ENCODE measurements around the gene MYBL2. TPM values are rescaled to one million over a fixed set of nuclear protein-coding genes. Genes with fewer than 3 reads are reported as not detected.

The MYBL2 gene
- total and polyA plus RNA-seq, 8 donors: 4.7 to 14.5 (median 5.7) TPM

GRCh38 chr20:43658723-43659419 is 8.0 kb upstream of the MYBL2 start:
- Histone ChIP-seq H3K4me3 (no peak overlapping the region), H3K27ac (no peak overlapping the region), H3K36me3 (no peaks in the 10 kb centered on the region), H3K27me3 (no peaks in the 10 kb centered on the region), H3K4me1 (no peaks in the 10 kb centered on the region), H3K9me3 (no peaks in the 10 kb centered on the region)
- ATAC-seq (no peak), DNase-seq (no peak), FAIRE-seq (no peak)
- WGBS, 2 donors: 75 to 85% methylated on average over 6 of the region's 6 CpGs
- intact Hi-C loops (cut with DNase I): no loop called here
- TF ChIP-seq CTCF (IDR thresholded peaks at IDR 0.05): no peak

DNA sequence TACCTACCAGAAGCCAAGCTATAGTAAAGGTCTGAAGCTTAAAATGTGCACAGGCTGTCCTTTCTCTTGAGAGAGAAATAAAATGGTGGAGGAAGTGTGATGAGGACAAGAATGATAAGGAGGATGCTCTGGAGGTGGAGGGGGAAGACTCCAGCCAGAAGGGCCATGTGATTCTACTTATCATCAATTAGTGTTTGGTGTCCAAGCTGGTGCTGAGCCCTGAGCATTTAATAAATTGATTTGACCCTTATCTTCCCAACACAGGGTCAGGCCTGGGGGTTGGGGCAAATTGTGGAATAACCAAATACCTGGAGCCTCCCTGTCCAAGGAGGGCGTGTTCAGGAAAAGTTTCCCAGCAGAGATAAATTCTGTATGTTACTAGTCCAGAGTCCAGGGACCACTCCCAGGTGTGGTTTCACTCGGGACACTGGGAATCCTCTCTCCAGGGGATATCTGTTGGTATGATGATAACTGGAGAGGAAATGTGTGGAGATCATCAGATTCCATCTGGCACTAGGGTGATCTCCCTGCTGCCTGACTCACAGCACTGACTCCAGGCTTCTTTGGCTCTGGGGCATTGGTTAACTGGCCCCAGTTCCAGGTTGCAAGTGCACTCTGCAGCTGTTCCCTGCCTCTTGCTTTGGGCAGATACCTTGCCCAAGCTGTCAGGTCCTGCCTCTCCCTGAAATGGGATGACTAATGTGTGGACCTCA is 3.8 kb upstream of the MYBL2 start:
- FAIRE-seq: no peak
- Histone ChIP-seq H3K4me3 (no peak overlapping the region), H3K9me3 (no peaks in the 10 kb centered on the region), H3K27ac (no peak overlapping the region), H3K36me3 (no peaks in the 10 kb centered on the region), H3K4me1 (peaks cover 0 to 9% (median 8%) of the 10 kb centered on the region in 3 donors), H3K27me3 (no peaks in the 10 kb centered on the region)
- no peak for TF ChIP-seq CTCF (IDR thresholded peaks at IDR 0.05)
- 39 to 49% methylated on average over 2 of the region's 2 CpGs for WGBS, 2 donors
- intact Hi-C loops (cut with DNase I): no loop called here
- no peak for ATAC-seq
- no peak for DNase-seq

DNA sequence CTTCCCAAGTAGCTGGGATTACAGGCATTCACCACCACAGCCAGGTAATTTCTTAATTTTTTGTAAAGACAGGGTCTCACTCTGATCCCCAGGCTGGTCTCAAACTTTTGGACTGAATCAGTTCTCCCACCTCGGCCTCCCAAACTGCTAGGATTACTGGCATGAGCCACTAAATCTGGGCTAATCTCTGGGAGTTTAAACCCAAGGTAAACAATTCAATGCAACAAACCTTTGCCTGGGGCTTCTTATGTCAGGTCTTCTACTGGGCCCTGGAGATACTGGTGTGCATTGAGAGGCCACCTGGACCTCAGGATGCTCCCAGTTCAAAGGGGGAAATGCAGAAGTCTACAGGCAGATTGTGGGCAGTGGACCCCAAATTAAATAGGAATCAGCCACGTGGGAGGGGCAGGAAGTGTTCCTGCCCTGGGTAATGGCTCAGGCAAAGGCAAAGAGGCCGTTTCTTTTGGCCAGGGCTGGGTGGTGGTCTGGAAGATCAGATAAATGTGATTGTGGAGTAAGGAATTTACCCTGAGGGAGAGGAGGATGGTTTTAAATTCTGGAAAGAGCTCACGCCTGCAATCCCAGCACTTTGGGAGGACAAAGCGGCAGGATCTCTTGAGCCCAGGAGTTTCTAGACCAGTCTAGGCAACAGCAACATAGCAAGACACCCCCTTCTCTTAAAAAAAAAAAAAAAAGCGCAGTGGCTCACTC is 1.3 kb upstream of the MYBL2 start:
- H3K9me3 ChIP-seq: no peaks in the 10 kb centered on the region
- ATAC-seq: no peak
- H3K4me1 ChIP-seq: peaks cover 0 to 9% (median 8%) of the 10 kb centered on the region in 3 donors
- no peak for TF ChIP-seq CTCF (IDR thresholded peaks at IDR 0.05)
- WGBS, 2 donors: 76 to 80% methylated on average over 5 to 6 of the region's 6 CpGs
- DNase-seq: no peak
- no peaks in the 10 kb centered on the region for H3K36me3 ChIP-seq
- intact Hi-C loops (cut with DNase I): no loop called here
- no peak for FAIRE-seq
- H3K27me3 ChIP-seq: no peaks in the 10 kb centered on the region
- no peak overlapping the region for H3K27ac ChIP-seq
- no peak overlapping the region for H3K4me3 ChIP-seq

- Histone ChIP-seq H3K27me3 (no peaks in the 10 kb centered on the region), H3K36me3 (no peaks in the 10 kb centered on the region), H3K4me3 (peak overlapping the region in 2 of 4 donors; percentile 38 to 54), H3K27ac (no peak overlapping the region), H3K9me3 (no peaks in the 10 kb centered on the region), H3K4me1 (peaks cover 0 to 9% (median 8%) of the 10 kb centered on the region in 3 donors)
- TF ChIP-seq CTCF (IDR thresholded peaks at IDR 0.05): no peak
- DNase-seq: peak in 2 of 6 donors; percentile 45 to 74
- no peak for FAIRE-seq
- no peak for ATAC-seq
- 9 to 13% methylated on average over 30 to 34 of the region's 34 CpGs for WGBS, 2 donors
- intact Hi-C loops (cut with DNase I): no loop called here
These were observed 623 bp downstream of the MYBL2 start for GRCh38 chr20:43667341-43668132.
